ENCODE measurements around the gene JAK2.
"Not testable (repeated sequence)": the region's sequence is repeated elsewhere in the genome, so short reads cannot be mapped to it uniquely, and the experiment has no call there.

Gene JAK2

DNA sequence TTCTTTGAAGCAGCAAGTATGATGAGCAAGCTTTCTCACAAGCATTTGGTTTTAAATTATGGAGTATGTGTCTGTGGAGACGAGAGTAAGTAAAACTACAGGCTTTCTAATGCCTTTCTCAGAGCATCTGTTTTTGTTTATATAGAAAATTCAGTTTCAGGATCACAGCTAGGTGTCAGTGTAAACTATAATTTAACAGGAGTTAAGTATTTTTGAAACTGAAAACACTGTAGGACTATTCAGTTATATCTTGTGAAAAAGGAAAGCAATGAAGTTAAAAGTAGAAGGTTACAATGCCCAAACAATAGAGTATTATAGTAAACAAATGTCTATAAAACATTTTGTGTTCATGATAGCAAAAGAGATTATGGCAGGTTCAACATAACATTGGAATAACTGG lies 88.6 kb downstream of the JAK2 start:
- no peak overlapping the region for H3K4me3 ChIP-seq (ENCODE audit: low read depth, low read length)
- no peak for TF ChIP-seq CTCF (IDR thresholded peaks at IDR 0.05; ENCODE audit: borderline replicate concordance, insufficient read depth, low read depth, low read length)

DNA sequence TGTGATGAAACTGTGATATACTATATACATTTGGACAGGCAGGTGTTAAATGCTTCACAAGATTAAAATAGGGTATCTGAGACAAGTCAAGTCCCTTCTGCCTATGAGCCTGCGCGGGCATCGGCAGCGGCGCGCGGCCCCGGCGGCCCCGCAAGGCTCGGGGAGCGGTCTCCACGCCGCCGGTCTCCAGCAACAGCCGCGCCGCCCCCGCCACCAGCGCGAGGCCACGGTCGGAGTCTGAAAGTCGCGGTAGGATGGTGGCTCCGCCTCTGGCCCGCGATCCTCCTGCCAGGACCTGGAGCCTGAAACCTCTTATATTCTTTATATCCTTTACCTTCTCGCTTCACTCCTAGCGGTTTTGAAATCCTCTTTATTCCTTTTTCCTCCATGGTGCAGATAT lies 100.9 kb downstream of the JAK2 start:
- no peak for TF ChIP-seq CTCF (IDR thresholded peaks at IDR 0.05; ENCODE audit: borderline replicate concordance, insufficient read depth, low read depth, low read length)

DNA sequence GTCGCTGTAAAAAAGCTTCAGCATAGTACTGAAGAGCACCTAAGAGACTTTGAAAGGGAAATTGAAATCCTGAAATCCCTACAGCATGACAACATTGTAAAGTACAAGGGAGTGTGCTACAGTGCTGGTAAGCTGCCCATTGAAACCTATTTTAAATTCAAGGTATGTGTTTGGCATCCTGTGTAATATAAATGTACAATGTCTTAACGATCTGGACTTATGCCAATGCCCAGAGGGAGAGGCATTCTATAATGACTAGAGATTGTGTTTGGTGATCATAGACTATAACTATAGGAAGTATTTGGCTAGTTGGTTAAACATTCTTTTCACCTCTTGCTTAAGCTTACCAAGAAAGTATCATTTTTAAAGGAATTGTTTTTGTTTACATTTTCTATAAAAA lies 104.7 kb downstream of the JAK2 start:
- no peak overlapping the region for H3K4me3 ChIP-seq (ENCODE audit: low read depth, low read length)
- TF ChIP-seq CTCF (IDR thresholded peaks at IDR 0.05; ENCODE audit: borderline replicate concordance, insufficient read depth, low read depth, low read length), result no peak

More for the DNA sequence above, 100.9 kb downstream of the JAK2 start:
- H3K4me3 ChIP-seq (ENCODE audit: low read depth, low read length), result no peak overlapping the region

- H3K4me3 ChIP-seq (ENCODE audit: low read depth, low read length), result no peak overlapping the region
- no peak for TF ChIP-seq CTCF (IDR thresholded peaks at IDR 0.05; ENCODE audit: borderline replicate concordance, insufficient read depth, low read depth, low read length)
These were observed 110.7 kb downstream of the JAK2 start for GRCh38 chr9:5095795-5096194.

DNA sequence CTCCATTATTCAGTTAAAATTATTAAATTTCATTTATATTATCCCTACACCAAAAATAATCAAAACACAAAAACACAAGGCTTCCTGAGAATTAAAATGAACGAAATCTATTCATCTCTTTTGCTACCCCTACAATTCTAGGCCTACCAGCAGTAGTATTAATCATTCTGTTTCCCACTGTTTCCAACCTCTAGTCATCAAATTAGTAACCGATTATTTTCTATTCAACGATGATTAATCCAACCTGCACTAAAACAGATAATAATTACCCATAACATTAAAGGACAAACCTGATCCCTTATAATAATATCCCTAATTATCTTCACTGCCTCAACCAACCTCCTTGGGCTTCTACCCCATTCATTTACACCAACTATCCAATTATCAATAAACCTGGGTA lies 114.4 kb downstream of the JAK2 start:
- no peak overlapping the region for H3K4me3 ChIP-seq (ENCODE audit: low read depth, low read length)
- no peak for TF ChIP-seq CTCF (IDR thresholded peaks at IDR 0.05; ENCODE audit: borderline replicate concordance, insufficient read depth, low read depth, low read length)

DNA sequence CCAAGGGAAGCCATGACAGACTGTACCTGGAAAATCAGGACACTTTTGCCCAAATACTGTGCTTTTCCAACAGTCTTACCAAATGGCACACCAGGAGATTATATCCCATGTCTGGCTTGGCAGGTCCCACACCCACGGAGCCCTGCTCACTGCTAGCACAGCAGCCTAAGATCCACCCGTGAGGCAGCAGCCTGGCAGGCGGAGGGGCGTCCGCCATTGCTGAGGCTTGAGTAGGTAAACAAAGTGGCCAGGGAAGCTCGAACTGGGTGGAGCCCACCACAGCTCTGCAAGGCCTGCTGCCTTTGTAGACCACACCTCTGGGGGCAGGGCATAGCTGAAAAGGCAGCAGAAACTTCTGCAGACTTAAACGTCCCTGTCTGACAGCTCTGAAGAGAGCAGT lies 116.1 kb downstream of the JAK2 start:
- not testable (repeated sequence) for H3K4me3 ChIP-seq (ENCODE audit: low read depth, low read length)

GRCh38 chr9:5106517-5106916 lies 121.4 kb downstream of the JAK2 start:
- H3K4me3 ChIP-seq (ENCODE audit: low read depth, low read length), result not testable (repeated sequence)

DNA sequence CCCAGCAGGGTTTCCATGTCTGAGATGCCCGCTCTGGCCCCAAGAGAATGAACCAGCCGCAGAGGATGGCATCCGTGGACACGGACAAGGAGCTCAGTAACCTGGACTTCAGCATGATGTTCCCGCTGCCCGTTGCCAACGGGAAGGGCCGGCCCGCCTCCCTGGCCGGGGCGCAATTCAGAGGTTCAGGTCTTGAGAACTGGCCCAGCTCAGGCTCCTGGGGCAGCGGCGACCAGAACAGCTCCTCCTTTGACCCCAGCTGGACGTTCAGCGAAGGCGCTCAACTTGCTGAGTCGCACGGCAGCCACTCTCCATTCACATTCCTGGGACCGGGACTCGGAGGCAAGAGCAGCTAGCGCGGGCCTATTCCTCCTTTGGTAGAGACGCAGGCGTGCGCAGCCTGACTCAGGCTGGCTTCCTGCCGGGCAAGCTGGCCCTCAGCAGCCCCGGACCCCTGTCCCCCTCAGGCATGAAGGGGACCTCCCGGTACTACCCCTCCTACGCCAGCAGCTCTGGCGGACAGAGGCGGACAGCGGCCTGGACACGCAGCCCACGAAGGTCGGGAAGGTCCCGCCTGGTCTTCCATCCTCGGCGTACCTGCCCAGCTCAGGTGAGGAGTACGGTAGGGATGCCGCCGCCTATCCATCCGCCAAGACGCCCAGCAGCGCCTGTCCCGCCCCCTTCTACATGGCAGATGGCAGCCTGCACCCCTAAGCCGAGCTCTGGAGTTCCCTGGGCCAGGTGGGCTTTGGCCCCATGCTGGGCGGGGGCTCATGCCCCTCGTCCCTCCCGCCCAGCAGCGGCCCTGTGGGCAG lies 126.0 kb downstream of the JAK2 start:
- H3K4me3 ChIP-seq (ENCODE audit: low read depth, low read length), result no peak overlapping the region
- no peak for TF ChIP-seq CTCF (IDR thresholded peaks at IDR 0.05; ENCODE audit: borderline replicate concordance, insufficient read depth, low read depth, low read length)

Measured in GM12875 (cell line).